Common myeloid progenitor, CD34-positive (primary cell): ENCODE data around the gene HNF4A.
"Not testable (repeated sequence)": the region's sequence is repeated elsewhere in the genome, so short reads cannot be mapped to it uniquely, and the experiment has no call there.

Experiments
- CTCF ChIA-PET: fragments of 350-600 bp; sonication (Branson Sonifier 250); formaldehyde crosslinking; loops from one replicate; lab custom pipeline; 2021; ENCODE audit warnings: antibody characterized with exemption; lab: Charles Lee
- POLR2A ChIA-PET: fragments of 350-600 bp; sonication (Branson Sonifier 250); formaldehyde crosslinking; loops from one replicate; lab custom pipeline; 2021; ENCODE audit warnings: antibody characterized with exemption; lab: Charles Lee
- DNase-seq, 3 donors: peaks; one replicate each; pipeline versions ENCODE4 v3.0.0 to v3.0.0-alpha.2; 2013
- H3K27ac ChIP-seq, 2 experiments: 1 replicate in 1 of 2; 2 replicates in 1 of 2; pipeline ENCODE4 v1.7.0; 2013; ENCODE audit warnings: inconsistent platforms in 2 of 2, low read length in 2 of 2, mild to moderate bottlenecking in 2 of 2, low read depth in 1 of 2, moderate library complexity in 1 of 2; ENCODE audit not compliant: severe bottlenecking in 2 of 2, insufficient read depth in 1 of 2, poor library complexity in 1 of 2
- H3K27me3 ChIP-seq, 5 experiments: replicated peaks in 2 of 5; 1 replicate in 3 of 5; 2 replicates in 2 of 5; pipeline versions ENCODE4 v1.6.1 to v1.7.0; 2013; ENCODE audit warnings: low read length in 4 of 5, mild to moderate bottlenecking in 2 of 5, moderate library complexity in 2 of 5, inconsistent platforms in 1 of 5; ENCODE audit not compliant: insufficient read depth in 5 of 5, control insufficient read depth in 4 of 5
- H3K36me3 ChIP-seq, 4 experiments: 1 replicate in 2 of 4; 2 replicates in 2 of 4; pipeline versions ENCODE4 v1.6.1 to v1.7.0; 2013; ENCODE audit warnings: low read length in 3 of 4, control low read depth in 1 of 4, mild to moderate bottlenecking in 1 of 4; ENCODE audit not compliant: control insufficient read depth in 4 of 4, insufficient read depth in 4 of 4
- H3K4me1 ChIP-seq, 4 experiments: 1 replicate in 3 of 4; 2 replicates in 1 of 4; pipeline versions ENCODE4 v1.6.1 to v1.7.1; 2013; ENCODE audit warnings: low read length in 3 of 4, mild to moderate bottlenecking in 3 of 4, control low read depth in 1 of 4, inconsistent platforms in 1 of 4, moderate library complexity in 1 of 4; ENCODE audit not compliant: control insufficient read depth in 4 of 4, insufficient read depth in 4 of 4; ENCODE audit errors: control extremely low read depth in 1 of 4
- H3K4me3 ChIP-seq, 7 experiments: 1 replicate in 4 of 7; 2 replicates in 3 of 7; pipeline versions ENCODE4 v1.5.1 to v1.7.0; 2013; ENCODE audit warnings: mild to moderate bottlenecking in 7 of 7, low read length in 6 of 7, moderate library complexity in 6 of 7, inconsistent platforms in 2 of 7, low read depth in 2 of 7, control low read depth in 1 of 7; ENCODE audit not compliant: insufficient read depth in 4 of 7, control insufficient read depth in 1 of 7; ENCODE audit errors: extremely low read depth in 1 of 7
- H3K9me3 ChIP-seq, 5 experiments: 1 replicate in 4 of 5; 2 replicates in 1 of 5; pipeline versions ENCODE4 v1.6.1 to v1.7.1; 2013; ENCODE audit warnings: low read length in 4 of 5, mild to moderate bottlenecking in 2 of 5, inconsistent platforms in 1 of 5, low read depth in 1 of 5, moderate library complexity in 1 of 5; ENCODE audit not compliant: control insufficient read depth in 4 of 5, insufficient read depth in 2 of 5; ENCODE audit errors: control extremely low read depth in 1 of 5
- WGBS: methylation state at CpG from one replicate; pipeline ENCODE4 v1.1.5; 2013; ENCODE audit not compliant: insufficient coverage; 5-methylcytosine and 5-hydroxymethylcytosine counted together

Gene HNF4A

GRCh38 chr20:44319839-44320422 is 35.6 kb upstream of the HNF4A start:
- Histone ChIP-seq H3K27ac (no peak overlapping the region), H3K36me3 (no peaks in the 10 kb centered on the region), H3K27me3 (peaks cover 0 to 4% (median 0%) of the 10 kb centered on the region in 5 experiments), H3K4me1 (no peaks in the 10 kb centered on the region), H3K9me3 (no peaks in the 10 kb centered on the region), H3K4me3 (no peak overlapping the region)
- POLR2A ChIA-PET = no interaction called here
- DNase-seq = peak in 2 of 3 donors; percentile 14 to 25
- CTCF ChIA-PET = interaction anchor here (0.6 to 1.9 kb wide), 5 partner anchors 9 to 343 kb away, joined by 3 to 8 read pairs (median 4); partner anchors contain the start of gene FITM2
- 100% methylated on average over 1 of the region's 2 CpGs for WGBS

- Histone ChIP-seq H3K27ac (no peak overlapping the region), H3K4me1 (peaks cover 0 to 4% (median 2%) of the 10 kb centered on the region in 4 experiments), H3K36me3 (no peaks in the 10 kb centered on the region), H3K27me3 (peaks cover 0 to 20% (median 7%) of the 10 kb centered on the region in 5 experiments), H3K4me3 (no peak overlapping the region), H3K9me3 (no peaks in the 10 kb centered on the region)
- CTCF ChIA-PET = interaction anchor here (0.9 to 4.9 kb wide), 4 partner anchors 13 to 359 kb away, joined by 3 to 27 read pairs (median 4); partner anchors contain the start of gene FITM2
- no peak for DNase-seq
- POLR2A ChIA-PET = no interaction called here
- 22% methylated on average over 1 of the region's 1 CpG for WGBS
Measured at GRCh38 chr20:44324343-44324742, 31.2 kb upstream of the HNF4A start.

GRCh38 chr20:44326391-44327159 is 28.9 kb upstream of the HNF4A start:
- DNase-seq = peak in 2 of 3 donors; percentile 13 to 29
- H3K9me3 ChIP-seq = no peaks in the 10 kb centered on the region
- POLR2A ChIA-PET = no interaction called here
- H3K27me3 ChIP-seq = peaks cover 0 to 20% (median 7%) of the 10 kb centered on the region in 5 experiments
- H3K36me3 ChIP-seq = no peaks in the 10 kb centered on the region
- whole genome bisulfite sequencing = 10% methylated on average over 21 of the region's 50 CpGs
- H3K27ac ChIP-seq = no peak overlapping the region
- CTCF ChIA-PET = interaction anchor here (1.4 to 4.9 kb wide), 2 partner anchors 15 to 109 kb away, joined by 4 to 27 read pairs; partner anchors contain the start of gene FITM2
- H3K4me3 ChIP-seq = peak overlapping the region in 3 of 7 experiments; percentile 28 to 36 (median 33)
- H3K4me1 ChIP-seq = peaks cover 0 to 4% (median 2%) of the 10 kb centered on the region in 4 experiments

GRCh38 chr20:44327748-44328147 is 27.8 kb upstream of the HNF4A start:
- 91% methylated on average over 6 of the region's 7 CpGs for WGBS

GRCh38 chr20:44328428-44328827 is 27.1 kb upstream of the HNF4A start:
- H3K27me3 ChIP-seq = peaks cover 0 to 20% (median 8%) of the 10 kb centered on the region in 5 experiments
- H3K4me3 ChIP-seq = no peak overlapping the region
- H3K36me3 ChIP-seq = no peaks in the 10 kb centered on the region
- CTCF ChIA-PET = interaction anchor here (1.2 to 4.9 kb wide), 3 partner anchors 11 to 111 kb away, joined by 3 to 27 read pairs (median 4); partner anchors contain the start of gene FITM2
- POLR2A ChIA-PET = interaction anchor here (0.6 kb wide), 1 partner anchor 283 kb away, joined by 4 read pairs; no protein-coding TSS in a partner anchor
- no peak overlapping the region for H3K27ac ChIP-seq
- DNase-seq = no peak
- H3K9me3 ChIP-seq = no peaks in the 10 kb centered on the region
- peaks cover 0 to 4% (median 2%) of the 10 kb centered on the region in 4 experiments for H3K4me1 ChIP-seq
- WGBS = 100% methylated on average over 1 of the region's 4 CpGs

More at GRCh38 chr20:44327748-44328147, 27.8 kb upstream of the HNF4A start:
- not testable (repeated sequence) for H3K4me3 ChIP-seq, H3K9me3 ChIP-seq, H3K4me1 ChIP-seq, H3K27ac ChIP-seq, DNase-seq, H3K36me3 ChIP-seq
- H3K27me3 ChIP-seq = peaks cover 0 to 20% (median 8%) of the 10 kb centered on the region in 5 experiments
- POLR2A ChIA-PET = interaction anchor here (0.6 kb wide), 1 partner anchor 283 kb away, joined by 4 read pairs; no protein-coding TSS in a partner anchor
- CTCF ChIA-PET = interaction anchor here (1.2 to 4.9 kb wide), 3 partner anchors 10 to 111 kb away, joined by 3 to 27 read pairs (median 4); partner anchors contain the start of gene FITM2

GRCh38 chr20:44331201-44331600 is 24.3 kb upstream of the HNF4A start:
- POLR2A ChIA-PET = no interaction called here
- no CpG with 5 or more reads among the region's 2 CpGs for WGBS
- CTCF ChIA-PET = no interaction called here
- peaks cover 0 to 4% (median 2%) of the 10 kb centered on the region in 4 experiments for H3K4me1 ChIP-seq
- H3K27me3 ChIP-seq = peaks cover 0 to 31% (median 12%) of the 10 kb centered on the region in 5 experiments
- DNase-seq = no peak
- no peaks in the 10 kb centered on the region for H3K36me3 ChIP-seq
- H3K4me3 ChIP-seq = no peak overlapping the region
- no peak overlapping the region for H3K27ac ChIP-seq
- H3K9me3 ChIP-seq = no peaks in the 10 kb centered on the region
